SW480 (cell line): ENCODE measurements around the gene CNKSR3.
A peak's percentile ranks its signal among the peaks of the same experiment; 100 is the strongest.
"Not testable (repeated sequence)": the region's sequence is repeated elsewhere in the genome, so short reads cannot be mapped to it uniquely, and the experiment has no call there.

ENCODE experiments used
- DNase-seq: peaks from one replicate; pipeline ENCODE4 v3.0.0-alpha.2; 2016; ENCODE audit warnings: low spot score

CNKSR3 gene

GRCh38 chr6:154528310-154528915 is 17.9 kb upstream of the CNKSR3 start:
- DNase-seq = no peak

GRCh38 chr6:154526996-154527395 is 16.5 kb upstream of the CNKSR3 start:
- DNase-seq = no peak

GRCh38 chr6:154522576-154522975 is 12.1 kb upstream of the CNKSR3 start:
- DNase-seq = no peak

- no peak for DNase-seq
Measured at GRCh38 chr6:154521412-154521811, 10.9 kb upstream of the CNKSR3 start.

GRCh38 chr6:154520280-154520679 is 9.8 kb upstream of the CNKSR3 start:
- no peak for DNase-seq

- no peak for DNase-seq
Measured at GRCh38 chr6:154518396-154518795, 7.9 kb upstream of the CNKSR3 start.

GRCh38 chr6:154516276-154516675 is 5.8 kb upstream of the CNKSR3 start:
- no peak for DNase-seq

- no peak for DNase-seq
Measured at GRCh38 chr6:154515826-154516225, 5.3 kb upstream of the CNKSR3 start.

GRCh38 chr6:154515076-154515475 is 4.6 kb upstream of the CNKSR3 start:
- DNase-seq = not testable (repeated sequence)

- no peak for DNase-seq
Measured at GRCh38 chr6:154514481-154514880, 4.0 kb upstream of the CNKSR3 start.

- DNase-seq = no peak
Measured at GRCh38 chr6:154513601-154514320, 3.3 kb upstream of the CNKSR3 start.

GRCh38 chr6:154512201-154512600 is 1.7 kb upstream of the CNKSR3 start:
- no peak for DNase-seq

- DNase-seq = no peak
Measured at GRCh38 chr6:154511791-154512190, 1.3 kb upstream of the CNKSR3 start.

- DNase-seq = peak; percentile 56
Measured at GRCh38 chr6:154509421-154510143, 903 bp downstream of the CNKSR3 start.

- DNase-seq = no peak
Measured at GRCh38 chr6:154508573-154509375, 1.7 kb downstream of the CNKSR3 start.

GRCh38 chr6:154506991-154507898 is 3.2 kb downstream of the CNKSR3 start:
- no peak for DNase-seq

GRCh38 chr6:154506582-154506981 is 3.9 kb downstream of the CNKSR3 start:
- DNase-seq = no peak

GRCh38 chr6:154506108-154506507 is 4.4 kb downstream of the CNKSR3 start:
- no peak for DNase-seq

GRCh38 chr6:154504865-154505449 is 5.5 kb downstream of the CNKSR3 start:
- DNase-seq = no peak

GRCh38 chr6:154504102-154504501 is 6.4 kb downstream of the CNKSR3 start:
- DNase-seq = no peak

- DNase-seq = no peak
Measured at GRCh38 chr6:154503658-154504057, 6.8 kb downstream of the CNKSR3 start.
